ENCODE results near the gene PKM. TPM values are rescaled to one million over a fixed set of nuclear protein-coding genes. Genes with fewer than 3 reads are reported as not detected.

Gene PKM
- total and polyA plus RNA-seq, 9 of the 15 experiments (the other 6 are each of a cell fraction or from before 2014, with no cell fraction given) = 140 to 825 (median 383) TPM

DNA sequence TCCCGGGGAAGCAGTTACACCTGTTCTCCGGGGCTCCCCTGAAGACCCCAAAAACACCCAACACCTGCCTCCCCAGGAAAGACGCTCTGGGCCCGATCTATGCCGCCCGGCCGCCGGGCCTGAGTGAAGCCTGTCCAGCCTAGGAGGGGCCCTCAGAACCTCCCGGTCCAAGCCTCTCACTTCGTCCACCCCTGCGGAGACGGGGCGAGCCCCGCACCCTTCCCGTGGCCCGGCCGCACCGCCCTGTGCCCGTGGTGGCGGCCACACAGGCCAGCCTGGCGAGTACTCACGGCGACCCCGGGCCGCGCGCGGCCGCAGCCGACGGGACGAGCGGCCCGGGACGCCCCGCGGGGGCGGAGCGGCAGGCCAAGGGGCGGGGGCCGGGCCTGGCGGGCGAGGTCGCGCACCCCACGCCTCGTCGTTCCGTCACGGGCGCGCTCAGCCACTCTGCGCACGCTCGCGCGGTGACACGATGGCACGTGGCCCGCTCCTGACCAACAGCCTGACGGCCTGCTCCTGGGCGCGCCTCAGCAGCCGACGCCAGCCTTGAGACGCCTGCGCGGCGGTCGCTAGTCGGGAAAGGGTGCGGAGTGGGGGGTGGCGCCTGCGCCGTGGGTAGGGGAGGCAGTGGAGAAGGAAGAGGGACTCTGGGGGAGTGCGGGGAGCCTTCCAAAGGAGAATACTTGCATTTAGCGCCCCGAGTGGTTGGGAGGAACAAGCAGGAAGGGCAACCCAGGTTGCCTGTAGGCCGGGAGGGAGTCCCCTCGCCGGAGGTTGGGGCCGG, 41.4 kb upstream of the PKM start, which contains the start of gene PARP6 (continued):
- TF ChIP-seq TBP (optimal IDR thresholded peaks at IDR 0.05; ENCODE audit: low read depth, low read length) (peak; percentile 51), TAF7 (tag; IDR thresholded peaks at IDR 0.05) (no peak), ZHX1 (conservative IDR thresholded peaks at IDR 0.05; ENCODE audit: low read length) (no peak), ZFX (CRISPR knock-in tag; IDR thresholded peaks at IDR 0.05) (peak; percentile 92), KAT8 (IDR thresholded peaks at IDR 0.05; ENCODE audit: low read depth) (no peak), ZNF134 (CRISPR knock-in tag; conservative IDR thresholded peaks at IDR 0.05) (no peak), CBFA2T3 (IDR thresholded peaks at IDR 0.05) (no peak), NFRKB (IDR thresholded peaks at IDR 0.05; ENCODE audit: low read depth) (no peak)

GRCh38 chr15:72271895-72272212, 40.9 kb upstream of the PKM start:
- Histone ChIP-seq H3K36me3 (ENCODE audit: control insufficient read depth, insufficient read depth, low read length) (peaks cover 36% of the 10 kb centered on the region; the same call in 2 of the 3 replicates), H3K4me2 (ENCODE audit: insufficient read depth, low read length) (peak overlapping the region; percentile 83), H3K9ac (ENCODE audit: insufficient read depth in 1 of 2, low read depth in 2 of 2, low read length in 2 of 2) (peak overlapping the region; percentile 79 to 97), H4K20me1 (replicated peaks; ENCODE audit: control insufficient read depth, insufficient read depth, low read length) (no peaks in the 10 kb centered on the region), H3K4me3 (peak overlapping the region; percentile 74), H3K9me3 (replicated peaks; ENCODE audit: control insufficient read depth, insufficient read depth, low read depth, low read length) (no peaks in the 10 kb centered on the region), H3K27me3 (ENCODE audit: control insufficient read depth in 2 of 2, insufficient read depth in 2 of 2, low read length in 2 of 2) (no peaks in the 10 kb centered on the region), H3K27ac (ENCODE audit: extremely low read depth, low read depth, low read length) (peak overlapping the region; percentile 77), H3K4me1 (replicated peaks in 1 of 2; ENCODE audit: control insufficient read depth in 2 of 2, insufficient read depth in 2 of 2, low read length in 2 of 2) (peaks cover 12 to 17% of the 10 kb centered on the region in 2 experiments; a peak in 4 of 5 replicates), H2AFZ (ENCODE audit: low read depth, low read length) (peak overlapping the region; percentile 91), H3K79me2 (ENCODE audit: control insufficient read depth, insufficient read depth, low read length) (peaks cover 23% of the 10 kb centered on the region), H3K9me1 (ENCODE audit: control insufficient read depth, insufficient read depth, low read length) (no peaks in the 10 kb centered on the region)
- ChIA-PET CTCF (ENCODE audit: low intra/inter-chr PET ratio) (no interaction called here), POLR2A (interaction anchor here (0.7 to 1.0 kb wide), 2 partner anchors 45 to 86 kb away, joined by 3 to 4 read pairs; no protein-coding TSS in a partner anchor)
- no TSS peak for BruUV-seq (replicated peaks)
- peak; percentile 25 for ATAC-seq
- peak; percentile 15 for FAIRE-seq
- DNase-seq (ENCODE audit: extremely low read depth in 1 of 4, low spot score in 3 of 4) = peak; percentile 44 to 62 (median 54)
- intact Hi-C loops (cut with micrococcal nuclease) (loop anchor here (2.0 kb wide), 1 partner anchor 35 kb away; no protein-coding TSS in a partner anchor), in situ Hi-C loops (cut with MboI) (loop anchor here (5.0 kb wide), 1 partner anchor 60 kb away; no protein-coding TSS in a partner anchor)
- WGBS (ENCODE audit: insufficient coverage, low coverage, missing lambda C conversion rate) = under 1% methylated on average over 13 of the region's 13 CpGs
- TF ChIP-seq SMARCE1 (IDR thresholded peaks at IDR 0.05) (0 out of 2 replicates have a peak, but pooled peaks have one; percentile 15), NFIC (IDR thresholded peaks at IDR 0.05) (no peak), ZHX1 (conservative IDR thresholded peaks at IDR 0.05; ENCODE audit: low read length) (no peak), YBX1 (IDR thresholded peaks at IDR 0.05) (no peak)
